NCI-H146 (cell line): ENCODE measurements around the gene GPC1.

Source experiments
- DNase-seq: peaks from one replicate; lab custom pipeline; 2025; lab: John Stamatoyannopoulos, UW

The GPC1 gene

DNA sequence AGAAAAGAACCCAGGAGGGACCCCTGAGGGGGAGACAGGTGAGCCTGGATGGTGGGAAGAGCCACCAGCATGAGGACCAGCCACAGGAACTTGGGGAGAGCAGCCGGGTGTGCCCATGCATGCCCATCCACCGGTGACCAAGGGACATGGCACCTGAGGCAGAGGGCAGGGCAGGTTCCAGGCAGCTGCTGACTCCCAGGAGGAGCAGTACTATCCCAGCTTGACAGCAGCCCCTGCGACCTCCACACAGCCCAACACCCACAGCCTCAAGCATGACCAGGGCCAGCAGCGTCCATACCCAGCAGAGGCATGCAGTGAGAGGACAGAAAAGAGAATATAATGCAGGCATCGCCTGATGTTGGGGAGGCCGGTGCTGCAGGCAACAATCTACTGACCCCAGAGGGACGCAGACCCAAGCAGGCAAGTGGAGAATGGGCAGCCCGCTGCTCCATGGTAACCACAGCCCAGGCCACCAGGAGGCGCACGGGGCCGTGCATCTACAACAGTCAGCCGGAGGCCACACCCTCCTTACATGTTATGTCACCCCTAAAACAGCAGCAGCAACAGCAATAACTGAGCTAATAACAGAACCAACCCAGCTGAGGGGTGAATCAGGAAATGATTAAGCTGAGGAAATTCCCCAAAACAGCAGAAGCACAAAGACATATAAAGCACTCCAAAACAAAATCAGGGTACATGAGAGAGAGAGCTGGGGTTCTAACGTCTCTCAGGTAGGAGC is 78.3 kb downstream of the GPC1 start:
- DNase-seq, result peak; percentile 4

- no peak for DNase-seq
These were observed 79.2 kb downstream of the GPC1 start for GRCh38 chr2:240514631-240515030.

GRCh38 chr2:240517342-240517741 is 81.9 kb downstream of the GPC1 start:
- no peak for DNase-seq
